DMS53 treated with DMSO at 0.1 percent for 48 hours (cell line): ENCODE measurements around the gene DOP1A.
"Not testable (repeated sequence)": the region's sequence is repeated elsewhere in the genome, so short reads cannot be mapped to it uniquely, and the experiment has no call there.

Source experiments
- DNase-seq: peaks from one replicate; lab custom pipeline; 2025; ENCODE audit not compliant: unreplicated experiment; lab: John Stamatoyannopoulos, UW

Gene DOP1A

DNA sequence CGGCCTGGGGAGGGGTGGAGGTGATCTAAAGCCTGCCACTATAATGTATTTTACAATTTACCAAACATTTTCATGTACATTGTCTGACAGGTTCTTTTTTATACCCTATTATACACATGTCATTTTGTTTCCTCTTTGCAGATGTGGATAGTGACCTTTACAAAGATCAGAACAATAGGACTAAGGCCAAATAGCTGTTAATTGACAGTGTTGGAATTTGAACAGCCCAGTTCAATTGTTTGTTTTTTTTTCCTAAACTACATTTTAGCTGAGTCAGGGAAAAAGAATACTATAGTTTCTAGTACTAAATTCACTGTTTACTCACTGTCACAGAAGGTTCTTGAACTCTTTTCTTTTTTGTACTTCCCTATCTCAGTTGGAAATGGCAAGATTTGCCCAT, 85.4 kb downstream of the DOP1A start:
- DNase-seq, result no peak

DNA sequence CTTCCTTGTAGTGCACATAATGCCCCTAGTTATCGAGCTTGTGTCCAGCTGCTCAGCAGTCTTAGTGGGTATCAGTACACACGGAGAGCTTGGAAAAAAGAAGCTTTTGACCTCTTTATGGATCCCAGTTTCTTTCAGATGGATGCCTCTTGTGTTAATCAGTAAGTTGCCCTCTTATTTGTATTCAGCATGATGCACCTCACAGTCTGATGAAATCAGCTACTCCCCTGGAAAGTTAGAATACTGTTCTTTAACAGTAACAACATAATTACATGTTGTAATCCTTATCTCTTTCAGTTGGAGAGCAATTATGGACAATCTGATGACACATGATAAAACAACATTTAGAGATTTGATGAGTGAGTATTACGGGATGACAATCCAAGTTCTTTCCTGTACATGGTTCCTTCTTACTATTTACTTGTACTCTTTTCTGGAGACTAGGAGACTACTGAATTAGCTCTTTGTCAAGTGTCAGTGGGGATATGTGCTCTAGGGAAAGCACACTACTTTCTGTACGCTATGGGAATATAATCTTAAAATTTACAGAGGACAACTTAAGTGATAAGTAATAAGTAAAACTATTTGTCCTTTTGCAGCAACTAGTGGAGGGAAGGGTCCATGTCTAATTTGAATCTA, 86.5 kb downstream of the DOP1A start:
- no peak for DNase-seq

DNA sequence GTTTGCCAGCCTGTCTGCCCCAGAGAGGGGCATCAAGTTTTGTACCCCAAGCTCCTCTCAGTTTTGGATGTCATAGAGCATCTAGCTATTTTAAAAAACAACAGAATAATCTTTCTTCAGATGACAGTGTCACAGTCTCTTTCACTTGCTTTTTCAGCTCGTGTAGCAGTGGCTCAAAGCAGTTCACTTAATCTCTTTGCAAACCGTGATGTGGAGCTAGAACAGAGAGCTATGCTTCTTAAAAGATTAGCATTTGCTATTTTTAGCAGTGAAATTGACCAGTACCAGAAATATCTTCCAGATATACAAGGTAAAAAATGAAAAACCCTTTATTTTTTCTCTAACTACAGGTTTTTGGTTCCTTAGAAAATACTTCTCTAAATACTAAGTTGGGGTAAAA, 88.3 kb downstream of the DOP1A start:
- no peak for DNase-seq

DNA sequence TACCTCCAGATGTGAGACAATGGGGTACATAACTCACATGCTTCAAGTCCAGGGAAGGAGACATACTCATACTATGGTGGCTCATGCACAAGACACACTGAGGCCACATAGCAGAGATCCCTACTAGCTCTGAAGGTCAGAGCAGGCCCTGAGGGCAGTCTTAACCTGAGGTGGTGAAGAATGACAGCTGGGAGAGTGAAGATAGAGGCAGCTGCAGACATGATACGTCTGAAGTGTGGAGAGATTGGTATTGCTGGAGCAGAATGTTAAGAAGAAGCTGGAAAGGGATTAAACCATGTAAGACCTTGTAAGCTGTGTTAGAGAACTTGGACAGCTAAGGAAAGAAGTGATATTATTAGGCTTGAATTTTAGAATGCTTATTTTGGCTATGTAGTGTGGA, 92.7 kb downstream of the DOP1A start:
- DNase-seq, result no peak

DNA sequence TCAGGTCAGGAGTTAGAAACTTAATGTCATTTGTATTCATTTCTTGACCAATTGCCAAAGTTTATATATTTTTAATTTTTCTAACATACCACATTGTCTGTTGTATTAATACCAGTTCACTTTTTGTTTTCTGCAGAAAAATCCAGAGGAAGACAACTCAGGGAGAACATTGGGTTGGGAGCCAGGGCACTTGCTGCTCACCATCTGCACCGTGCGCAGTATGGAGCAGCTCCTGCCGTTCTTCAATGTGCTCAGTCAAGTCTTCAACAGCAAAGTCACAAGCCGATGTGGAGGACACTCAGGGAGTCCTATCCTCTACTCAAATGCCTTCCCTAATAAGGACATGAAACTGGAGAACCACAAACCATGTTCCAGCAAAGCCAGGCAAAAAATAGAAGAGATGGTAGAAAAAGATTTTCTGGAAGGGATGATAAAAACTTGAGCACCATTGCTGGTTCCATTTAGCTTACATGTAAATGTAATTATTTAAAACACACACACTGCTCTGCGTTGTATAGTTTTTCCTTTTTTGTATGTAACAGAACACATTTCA, 100.3 kb downstream of the DOP1A start:
- no peak for DNase-seq

DNA sequence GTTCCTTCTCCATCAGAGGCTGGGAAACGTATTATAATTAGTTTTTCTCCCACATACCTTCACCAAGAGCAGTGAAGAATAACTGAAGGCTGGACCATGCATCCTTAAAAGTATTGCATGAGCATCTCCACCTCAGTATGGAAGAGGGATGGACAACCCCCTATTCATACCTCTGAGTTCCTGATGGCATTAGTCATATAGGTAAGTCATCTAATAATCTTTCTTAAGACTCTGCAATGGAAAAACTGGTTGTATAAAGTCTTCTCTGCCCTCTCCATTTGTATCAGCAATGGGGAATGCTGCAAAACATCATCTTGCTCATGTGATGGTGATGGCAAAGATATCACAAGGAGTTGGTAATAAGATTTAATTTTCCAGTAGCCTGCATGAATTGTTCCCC, 101.1 kb downstream of the DOP1A start:
- no peak for DNase-seq

DNA sequence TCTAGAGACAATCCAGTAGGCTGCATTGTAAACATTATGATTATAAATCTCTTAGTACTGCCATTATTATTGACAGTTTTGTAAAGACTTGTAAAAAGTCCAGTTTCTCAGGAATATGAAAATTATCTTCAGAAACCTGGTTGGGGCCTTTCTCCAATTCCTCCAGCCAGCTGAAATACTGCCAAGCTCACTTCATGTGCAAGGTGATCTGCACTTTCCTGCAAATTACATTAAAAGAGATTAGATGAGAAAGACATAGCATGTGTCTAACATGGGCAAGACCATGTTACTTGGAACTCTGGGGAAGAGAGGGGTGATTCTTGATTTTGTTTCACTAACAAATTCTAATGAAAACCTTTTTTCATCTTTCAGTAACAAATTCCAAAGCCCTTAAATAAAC, 101.6 kb downstream of the DOP1A start:
- no peak for DNase-seq

DNA sequence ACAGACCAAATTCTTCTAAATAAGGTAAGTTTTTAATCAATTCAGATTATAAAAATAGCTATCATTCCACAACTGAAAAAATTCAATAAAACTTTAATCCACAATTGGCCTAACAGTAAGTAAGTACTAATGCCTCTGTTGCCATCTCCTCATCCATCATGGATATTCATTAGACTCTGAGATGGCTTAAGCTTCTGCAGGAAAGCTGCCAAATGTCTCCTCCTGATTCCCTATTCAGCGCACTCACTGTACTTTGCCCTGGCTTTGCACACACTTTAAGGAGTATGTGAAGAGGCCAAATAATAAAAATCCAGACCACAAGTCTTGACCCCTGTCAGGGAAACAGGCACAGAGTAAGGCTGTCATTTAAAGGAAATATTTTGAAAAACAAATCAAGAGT, 102.0 kb downstream of the DOP1A start:
- no peak for DNase-seq

DNA sequence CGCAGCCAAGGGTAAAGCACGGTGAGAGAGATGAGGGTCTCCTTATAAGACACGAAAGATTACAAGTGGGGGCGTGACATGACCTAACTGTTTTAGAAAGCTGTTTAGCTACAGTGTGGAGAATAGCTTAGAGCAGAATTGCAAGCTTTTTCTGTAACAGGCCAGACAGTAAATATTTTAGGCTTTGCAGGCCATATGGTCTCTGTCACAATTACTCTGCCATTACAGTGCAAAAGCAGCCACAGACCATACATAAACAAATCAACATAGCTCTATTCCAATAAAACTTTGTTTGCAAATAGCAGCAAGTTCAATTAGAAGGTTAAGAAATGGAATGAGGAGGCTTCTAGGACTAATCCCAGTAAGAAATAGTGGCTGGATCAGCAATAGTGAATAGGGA, 108.8 kb downstream of the DOP1A start:
- no peak for DNase-seq

DNA sequence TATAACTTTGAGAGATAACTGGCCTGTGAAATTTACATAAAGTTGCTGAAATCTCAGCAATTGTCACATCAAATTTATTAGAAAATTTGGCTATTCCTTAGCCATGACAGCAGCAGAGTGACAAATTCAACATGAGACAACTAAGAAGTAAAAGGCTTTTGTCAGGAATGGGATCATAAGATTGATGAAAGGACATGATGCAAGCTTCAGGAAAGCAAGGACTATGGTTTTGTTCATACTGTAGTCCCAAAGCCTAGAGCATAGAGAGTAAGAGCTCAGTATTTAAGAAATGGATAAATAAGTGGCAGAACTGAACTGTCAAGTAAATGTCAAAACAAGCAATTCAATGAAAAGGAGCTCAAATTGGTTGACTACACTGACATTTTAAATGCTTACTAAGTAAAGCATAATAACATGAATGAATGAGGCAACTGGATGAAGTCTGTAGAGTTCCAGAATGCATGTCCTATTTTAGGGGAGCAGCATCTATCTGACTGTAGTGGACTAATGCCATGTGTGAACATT, 113.0 kb downstream of the DOP1A start:
- no peak for DNase-seq

DNA sequence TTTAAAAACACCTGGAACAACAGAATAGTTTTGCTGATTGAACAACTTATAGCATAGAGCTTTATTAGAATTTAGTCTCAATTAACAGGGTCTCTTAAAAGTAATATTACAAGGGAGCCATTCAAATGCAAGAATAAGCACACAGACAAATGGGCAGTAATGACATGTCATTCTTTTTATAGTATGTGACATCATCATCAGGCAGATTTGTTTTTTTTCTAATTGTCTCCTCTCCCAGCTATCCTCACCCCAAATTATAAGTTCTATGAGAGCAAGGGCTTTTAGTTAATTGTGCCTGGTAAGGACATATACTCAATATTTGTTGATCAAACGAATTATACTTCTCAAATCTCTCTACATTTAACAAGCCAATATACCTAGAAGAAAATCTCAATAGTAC, 114.6 kb downstream of the DOP1A start:
- DNase-seq, result no peak

DNA sequence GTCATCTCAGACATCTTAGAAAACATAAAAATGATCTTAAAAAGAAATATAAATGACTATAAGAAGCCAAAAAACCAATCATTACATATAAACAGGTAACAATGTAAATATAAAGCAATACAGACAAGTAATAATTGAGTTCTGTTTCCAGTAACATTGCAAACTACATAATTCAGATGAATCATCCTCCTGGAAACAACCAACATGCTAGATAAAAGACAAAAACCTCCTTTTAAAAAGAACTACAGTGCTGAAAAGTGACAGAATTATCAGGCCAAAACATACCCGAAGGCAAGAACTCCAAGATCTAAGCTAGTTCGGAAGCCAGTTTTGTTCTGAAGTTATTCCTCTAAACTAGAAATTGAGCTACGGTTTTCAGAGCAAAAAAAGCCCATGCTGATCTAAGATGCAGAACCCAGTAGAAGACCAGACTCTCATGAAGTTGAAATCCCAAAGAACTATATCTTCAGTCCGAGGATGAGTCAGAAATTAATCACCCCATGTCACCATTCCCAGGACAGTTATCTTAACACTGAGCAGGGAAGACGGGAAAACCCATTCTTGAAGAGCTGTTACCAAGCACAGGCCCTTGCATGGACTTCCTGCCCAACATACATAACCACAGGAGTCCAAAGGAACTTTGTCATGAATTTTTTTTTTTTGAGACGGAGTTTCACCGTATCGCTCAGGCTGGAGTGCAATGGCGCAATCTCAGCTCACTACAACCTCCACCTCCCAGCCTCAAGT, 115.8 kb downstream of the DOP1A start:
- DNase-seq, result no peak

DNA sequence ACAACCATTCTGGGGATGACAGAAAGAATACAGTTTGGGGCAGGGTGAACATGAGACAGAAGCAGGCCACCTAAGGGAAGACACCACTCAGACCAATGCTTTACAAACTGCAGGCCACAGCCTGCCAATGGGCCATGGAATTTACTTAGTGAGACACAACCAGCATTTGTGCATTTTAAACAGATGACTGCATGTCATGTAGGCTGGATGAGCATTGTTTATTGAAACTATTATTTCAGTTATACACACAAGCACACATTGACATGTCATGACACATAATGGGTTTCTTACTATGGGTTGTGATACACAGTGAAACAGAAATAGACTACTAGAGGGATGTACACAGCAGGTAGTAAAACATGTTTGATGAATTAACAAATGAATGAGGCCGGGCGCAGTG, 117.6 kb downstream of the DOP1A start:
- DNase-seq, result no peak

DNA sequence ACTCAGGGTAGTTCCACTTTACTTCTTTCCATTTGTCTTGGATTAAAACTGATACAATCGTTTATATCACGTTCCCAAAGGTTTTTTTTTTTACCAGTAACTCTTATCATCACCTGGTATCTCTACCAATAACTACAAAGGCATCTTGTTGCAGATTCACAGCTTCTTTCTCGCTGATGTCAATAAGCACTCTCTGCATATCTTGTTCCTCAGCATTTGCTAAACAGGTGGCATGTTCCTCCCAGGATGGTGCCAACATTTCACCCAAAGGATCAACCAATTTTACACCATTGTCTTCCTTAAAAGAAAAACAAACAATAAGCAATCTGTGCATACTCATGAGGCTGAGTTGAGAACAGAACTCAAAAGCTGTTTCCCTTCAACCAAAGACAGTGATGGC, 121.0 kb downstream of the DOP1A start:
- no peak for DNase-seq

DNA sequence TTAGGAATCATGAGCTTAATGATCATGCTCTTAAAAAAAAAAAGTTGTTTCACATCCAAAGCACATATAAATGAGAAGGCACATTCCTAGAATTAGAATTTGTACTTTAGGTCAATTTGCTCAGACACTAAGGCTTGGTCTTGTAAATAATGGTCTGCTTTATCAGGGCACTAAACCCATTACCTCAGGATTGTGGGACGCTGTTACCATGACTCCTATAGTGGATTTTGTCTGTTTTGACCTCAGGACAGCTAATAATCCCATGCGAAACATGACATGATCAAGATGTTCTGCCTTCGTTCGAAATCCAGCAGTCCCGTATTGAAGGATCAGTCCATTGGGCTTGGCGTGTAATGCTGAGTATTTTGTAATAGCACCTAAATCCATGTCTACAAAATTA, 123.2 kb downstream of the DOP1A start:
- DNase-seq, result no peak

DNA sequence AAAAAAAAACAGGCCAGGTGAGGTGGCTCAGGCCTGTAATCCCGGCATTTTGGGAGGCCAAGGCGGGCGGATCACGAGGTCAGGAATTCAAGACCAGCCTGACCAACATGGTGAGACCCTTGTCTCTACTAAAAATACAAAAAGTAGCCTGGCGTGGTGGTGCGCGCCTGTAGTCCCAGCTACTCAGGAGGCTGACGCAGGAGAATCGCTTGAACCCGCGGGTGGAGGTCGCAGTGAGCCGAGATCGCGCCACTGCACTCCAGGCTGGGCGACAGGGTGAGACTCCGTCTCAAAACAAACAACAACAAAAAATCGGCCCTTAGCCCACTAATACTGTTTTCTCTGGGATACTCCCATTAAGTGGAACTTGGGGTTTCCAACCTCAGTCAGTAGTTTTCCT, 124.5 kb downstream of the DOP1A start:
- not testable (repeated sequence) for DNase-seq

DNA sequence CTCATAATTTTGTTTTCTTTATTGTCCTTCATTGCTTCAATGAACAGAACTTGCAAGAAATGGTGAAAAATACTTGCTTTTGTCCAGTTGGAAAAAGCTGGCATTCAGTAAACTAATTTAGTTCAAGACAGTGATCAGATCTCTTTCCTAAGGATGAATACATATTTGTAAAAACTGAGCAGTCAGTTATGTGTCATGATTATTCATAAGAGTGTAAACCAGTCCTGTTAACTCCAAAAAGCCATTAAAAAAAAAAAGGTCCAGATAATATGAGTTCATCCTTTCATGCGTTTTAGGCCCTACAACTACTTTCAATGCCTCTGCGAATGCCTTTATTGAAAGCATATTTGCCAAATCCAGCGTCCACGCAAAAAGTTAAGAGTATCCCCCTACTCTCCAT, 125.0 kb downstream of the DOP1A start:
- no peak for DNase-seq

DNA sequence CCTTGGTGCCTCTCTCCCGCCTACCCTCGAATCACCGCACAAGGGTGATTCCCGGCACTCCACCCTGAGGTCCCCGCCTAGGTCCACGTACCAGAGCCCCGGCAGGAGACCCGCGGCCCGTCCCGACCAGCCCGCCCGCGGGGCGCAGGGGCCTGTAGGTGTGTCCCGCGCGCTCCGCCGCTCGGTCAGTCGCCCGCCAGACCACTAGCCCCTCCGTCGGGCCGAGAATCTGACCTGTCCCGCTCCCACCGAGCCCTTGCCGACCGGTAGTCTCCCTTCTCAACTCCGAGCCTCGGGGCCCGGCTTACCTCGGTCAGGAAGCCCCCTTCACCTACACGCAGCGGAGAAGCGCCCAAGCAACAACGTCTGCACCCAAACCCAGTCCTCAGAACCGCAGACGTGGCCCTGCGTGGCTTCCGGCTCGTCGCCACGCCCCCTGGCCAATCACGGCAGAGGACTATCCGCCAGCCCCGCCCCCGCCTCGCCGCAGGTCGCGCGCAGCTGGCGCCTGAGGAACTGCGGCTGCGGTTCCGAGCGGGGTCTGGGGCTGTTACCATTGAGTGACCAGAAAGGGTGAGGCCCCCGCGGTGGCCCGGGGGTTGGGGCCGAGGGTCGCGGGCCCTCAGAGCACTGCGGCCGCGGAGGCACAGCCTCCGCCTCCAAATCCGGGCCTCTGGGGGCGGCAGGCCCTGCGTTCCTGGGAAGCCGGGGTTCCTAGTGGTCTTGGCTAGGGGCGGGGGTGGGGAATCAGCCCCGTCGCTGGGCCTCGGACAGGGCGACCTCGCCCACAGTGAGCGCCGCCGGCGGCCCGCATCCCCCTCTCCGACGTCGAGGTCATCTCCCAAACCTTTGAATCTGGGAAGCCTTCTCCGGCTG, 125.6 kb downstream of the DOP1A start, which contains the start of the genes PGM3 and RWDD2A:
TSS of gene PGM3 (minus strand) at position 395 of the 876 bp plus-strand sequence. CDS start 2,253 bp downstream, outside the sequence.
TSS of gene RWDD2A (plus strand) at position 487 of the 876 bp plus-strand sequence. CDS start 1,095 bp downstream, outside the sequence.
- peak; percentile 63 for DNase-seq

DNA sequence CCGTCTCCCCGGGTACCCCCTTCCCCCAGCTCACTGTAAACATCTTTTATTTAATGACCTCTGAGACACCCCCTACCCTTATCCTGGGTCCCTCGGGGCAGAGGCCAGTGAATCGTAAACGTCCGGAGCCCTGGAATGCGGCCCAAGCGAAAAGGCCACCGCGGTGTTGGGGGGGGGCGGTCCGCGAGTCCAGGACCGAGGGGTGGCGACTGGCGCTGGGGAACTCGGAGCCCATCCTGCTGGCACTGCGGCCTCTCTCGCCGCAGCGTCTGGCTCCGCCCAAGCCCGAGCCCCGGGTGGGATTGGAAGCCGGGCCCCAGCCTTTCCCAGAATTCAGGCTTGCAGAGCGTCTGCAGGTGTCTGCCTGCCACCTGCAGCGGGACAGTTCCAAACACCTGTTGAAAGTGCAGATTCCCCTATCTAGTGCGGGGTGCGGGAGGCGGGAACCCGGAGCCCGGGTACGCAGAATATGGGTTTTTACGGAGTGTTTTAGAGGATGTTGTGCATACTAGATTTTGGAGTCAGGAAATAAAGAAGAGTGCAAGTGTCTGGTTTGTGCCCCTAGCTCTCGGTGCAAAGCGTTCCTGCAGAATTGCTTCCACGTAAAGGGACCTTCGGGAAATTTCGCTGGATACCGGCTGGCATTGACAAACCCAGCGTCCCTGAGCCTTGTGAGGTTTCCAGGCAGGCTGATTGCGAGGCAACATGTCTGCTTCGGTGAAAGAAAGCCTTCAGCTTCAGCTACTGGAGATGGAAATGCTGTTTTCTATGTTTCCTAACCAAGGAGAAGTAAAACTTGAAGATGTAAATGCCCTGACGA, 126.5 kb downstream of the DOP1A start:
- peak; percentile 24 for DNase-seq

DNA sequence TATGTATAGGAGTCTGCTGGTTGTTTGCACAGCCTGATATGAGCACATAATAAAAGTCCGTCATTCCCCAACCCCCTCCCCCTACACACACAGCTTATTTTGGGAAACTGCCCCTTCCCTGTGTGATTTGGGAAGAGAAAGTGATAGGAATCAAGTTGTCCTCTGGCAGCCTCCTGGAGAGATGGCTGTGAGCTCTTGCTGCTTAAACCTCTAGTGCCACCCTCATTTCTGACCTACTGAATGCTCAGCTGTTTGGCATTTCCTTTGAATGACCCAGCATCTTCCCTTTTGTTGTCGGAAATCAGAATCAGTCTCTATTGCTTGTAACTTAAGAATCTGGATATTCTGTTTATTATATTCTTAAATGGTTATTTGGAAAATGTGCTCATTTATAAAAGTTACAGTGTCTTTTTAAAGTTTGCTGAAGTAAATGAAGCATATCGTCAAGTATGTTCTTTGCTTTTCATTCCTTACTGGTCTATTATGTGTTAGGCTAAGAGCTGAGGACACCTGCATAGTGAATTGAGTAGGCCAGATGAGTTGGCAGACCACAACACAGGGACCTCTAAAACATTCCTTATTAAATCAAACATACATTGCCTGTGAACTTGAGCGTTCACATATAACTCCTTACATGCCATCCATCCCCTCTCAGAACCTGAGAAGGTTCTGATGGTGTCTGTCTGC, 131.2 kb downstream of the DOP1A start:
- DNase-seq, result no peak
